Neural cell (in vitro differentiated cells): ENCODE measurements around the gene NPAS2. TPM values are rescaled to one million over a fixed set of nuclear protein-coding genes. Genes with fewer than 3 reads are reported as not detected.

Experiments used
- H2AFZ ChIP-seq: fragments of 200-600, 300-800 bp; sonication (generic), shearing (Covaris generic); 2 replicates; pipeline ENCODE4 v1.6.0; 2014; ENCODE audit warnings: low read depth, mild to moderate bottlenecking, antibody characterized with exemption, low read length, moderate library complexity
- H3F3A ChIP-seq: fragments of 200-600 bp; shearing (Covaris generic); 2 replicates; pipeline ENCODE4 v1.6.1; 2016; ENCODE audit warnings: mild to moderate bottlenecking, moderate library complexity, mixed read lengths, antibody characterized with exemption, low read length; ENCODE audit not compliant: insufficient read depth, poor library complexity, severe bottlenecking
- H3K27ac ChIP-seq: fragments of 200-600, 300-800 bp; sonication (generic), shearing (Covaris generic); 2 replicates; pipeline ENCODE4 v1.5.1; 2014; ENCODE audit warnings: mild to moderate bottlenecking, low read length, moderate library complexity
- H3K27me3 ChIP-seq: fragments of 300-800, 200-600 bp; sonication (generic), shearing (Covaris generic); 2 replicates; pipeline ENCODE4 v1.6.0; 2014; ENCODE audit warnings: mild to moderate bottlenecking, low read depth, low read length, moderate library complexity; ENCODE audit not compliant: insufficient read depth
- H3K36me3 ChIP-seq: fragments of 300-800, 200-600 bp; sonication (generic), shearing (Covaris generic); 2 replicates; pipeline ENCODE4 v1.5.1; 2014; ENCODE audit warnings: mild to moderate bottlenecking, antibody characterized with exemption, low read length, moderate library complexity; ENCODE audit not compliant: insufficient read depth
- H3K4me2 ChIP-seq: fragments of 300-800, 200-600 bp; sonication (generic), shearing (Covaris generic); 2 replicates; pipeline ENCODE4 v1.6.0; 2014; ENCODE audit warnings: mild to moderate bottlenecking, low read length
- H3K4me3 ChIP-seq: fragments of 300-800, 200-600 bp; sonication (generic), shearing (Covaris generic); 2 replicates; pipeline ENCODE4 v1.5.1; 2014; ENCODE audit warnings: mild to moderate bottlenecking, low read length, moderate library complexity
- H3K79me2 ChIP-seq: fragments of 200-600 bp; shearing (Covaris generic); replicated peaks from 2 replicates; pipeline ENCODE4 v1.6.0; 2014; ENCODE audit warnings: mild to moderate bottlenecking, low read length, moderate library complexity; ENCODE audit not compliant: insufficient read depth
- H3K9ac ChIP-seq: fragments of 300-800, 200-600 bp; sonication (generic), shearing (Covaris generic); 2 replicates; pipeline ENCODE4 v1.6.1; 2016; ENCODE audit warnings: mild to moderate bottlenecking, low read length, mixed read lengths
- H3K9me2 ChIP-seq: fragments of 200-600 bp; shearing (Covaris generic); 2 replicates; pipeline ENCODE4 v1.6.1; 2016; ENCODE audit warnings: mild to moderate bottlenecking, low read length, mixed read lengths; ENCODE audit not compliant: insufficient read depth
- H3K9me3 ChIP-seq: fragments of 200-600, 300-800 bp; sonication (generic), shearing (Covaris generic); 2 replicates; pipeline ENCODE4 v1.6.1; 2016; ENCODE audit warnings: mild to moderate bottlenecking, mixed run types, low read length, moderate library complexity, mixed read lengths
- H4K20me1 ChIP-seq: fragments of 200-600 bp; shearing (Covaris generic); 2 replicates; pipeline ENCODE4 v1.6.1; 2016; ENCODE audit warnings: mild to moderate bottlenecking, mixed run types; ENCODE audit not compliant: insufficient read depth
- EP300 ChIP-seq: fragments of 450-650 bp; conservative IDR thresholded peaks from 2 replicates; pipeline ENCODE4 v1.6.1; 2014; ENCODE audit warnings: antibody characterized with exemption, mild to moderate bottlenecking, moderate library complexity; ENCODE audit not compliant: poor library complexity, severe bottlenecking
- EZH2 ChIP-seq: fragments of 200-600, 300-800 bp; shearing (Covaris generic), sonication (generic); IDR thresholded peaks from 2 replicates; pipeline ENCODE4 v1.6.1; 2014; ENCODE audit warnings: antibody characterized with exemption, low read length, borderline replicate concordance, mild to moderate bottlenecking; ENCODE audit not compliant: insufficient read depth, poor library complexity, severe bottlenecking
- MXI1 ChIP-seq: fragments of 450-650 bp; conservative IDR thresholded peaks from 2 replicates; pipeline ENCODE4 v1.6.1; 2014; ENCODE audit warnings: antibody characterized with exemption, mild to moderate bottlenecking; ENCODE audit not compliant: poor library complexity, severe bottlenecking
- POLR2AphosphoS5 ChIP-seq: IDR thresholded peaks from 2 replicates; pipeline ENCODE4 v1.6.1; 2012
- RAD21 ChIP-seq: fragments of 450-650 bp; conservative IDR thresholded peaks from 2 replicates; pipeline ENCODE4 v1.6.1; 2014; ENCODE audit warnings: antibody characterized with exemption, mild to moderate bottlenecking, moderate library complexity
- SMC3 ChIP-seq: fragments of 450-650 bp; conservative IDR thresholded peaks from 2 replicates; pipeline ENCODE4 v1.6.1; 2014; ENCODE audit warnings: antibody characterized with exemption, mild to moderate bottlenecking, moderate library complexity; ENCODE audit not compliant: poor library complexity
- TAF1 ChIP-seq: IDR thresholded peaks from 2 replicates; pipeline ENCODE4 v1.6.1; 2012; ENCODE audit warnings: low read depth
- polyA plus RNA-seq: library from polyadenylated mRNA; depleted of rRNA; stranded (reverse); fragments of >200 nt; gene quantifications from 2 replicates; pipeline ENCODE4 v1.2.3, GENCODE V29; 2014
- TF ChIP-seq, protein P1 (sequence below): fragments of 450-650 bp; IDR thresholded peaks from 2 replicates; pipeline ENCODE4 v1.5.1; 2014; ENCODE audit warnings: antibody characterized with exemption, mild to moderate bottlenecking, moderate library complexity; ENCODE audit not compliant: poor library complexity, severe bottlenecking
- TF ChIP-seq, protein P2 (sequence below): IDR thresholded peaks from 2 replicates; pipeline ENCODE4 v1.6.1; 2012; ENCODE audit warnings: borderline replicate concordance

Gene NPAS2
- polyA plus RNA-seq, 1 donor from 2014 or later: 2.1 TPM

DNA sequence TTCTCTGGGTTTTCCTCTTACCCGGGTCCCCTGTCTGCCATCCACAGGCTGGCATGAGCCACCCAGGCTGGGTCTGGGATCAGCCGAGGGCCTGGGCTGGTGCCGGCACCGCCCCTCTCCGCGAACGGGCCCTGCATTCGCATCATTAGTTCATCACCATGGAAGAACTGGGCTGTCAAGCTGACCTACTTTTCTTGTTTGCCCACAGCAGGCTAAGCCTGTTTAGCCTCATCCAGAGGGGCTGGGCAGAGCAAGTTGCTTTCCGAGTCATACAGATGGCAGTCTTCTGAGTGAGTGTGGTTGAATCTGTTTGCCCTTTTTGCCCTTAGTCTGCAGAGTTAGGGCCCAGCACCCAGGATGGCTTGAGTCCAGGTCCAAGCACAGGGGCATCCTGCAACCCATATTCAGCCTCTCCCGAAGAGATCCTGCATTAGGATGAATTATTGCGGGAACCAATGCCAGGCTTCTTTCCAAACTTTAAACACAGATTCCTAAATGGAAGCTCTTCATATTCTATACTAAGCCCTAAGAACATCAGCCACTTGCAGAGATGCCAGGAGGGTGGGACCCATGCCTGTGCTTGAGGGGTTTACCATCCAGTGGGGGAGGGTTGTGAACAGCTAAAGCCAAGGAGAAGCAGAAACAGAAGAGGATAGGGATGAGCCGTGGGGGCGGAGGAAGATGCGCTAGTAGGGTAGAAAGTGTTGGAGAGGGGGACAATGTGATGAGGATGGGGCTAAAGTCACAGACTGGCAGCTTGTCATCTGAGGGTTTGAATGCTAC, 68.0 kb downstream of the NPAS2 start:
- TF ChIP-seq EP300: no peak
- TF ChIP-seq, protein P1, sequence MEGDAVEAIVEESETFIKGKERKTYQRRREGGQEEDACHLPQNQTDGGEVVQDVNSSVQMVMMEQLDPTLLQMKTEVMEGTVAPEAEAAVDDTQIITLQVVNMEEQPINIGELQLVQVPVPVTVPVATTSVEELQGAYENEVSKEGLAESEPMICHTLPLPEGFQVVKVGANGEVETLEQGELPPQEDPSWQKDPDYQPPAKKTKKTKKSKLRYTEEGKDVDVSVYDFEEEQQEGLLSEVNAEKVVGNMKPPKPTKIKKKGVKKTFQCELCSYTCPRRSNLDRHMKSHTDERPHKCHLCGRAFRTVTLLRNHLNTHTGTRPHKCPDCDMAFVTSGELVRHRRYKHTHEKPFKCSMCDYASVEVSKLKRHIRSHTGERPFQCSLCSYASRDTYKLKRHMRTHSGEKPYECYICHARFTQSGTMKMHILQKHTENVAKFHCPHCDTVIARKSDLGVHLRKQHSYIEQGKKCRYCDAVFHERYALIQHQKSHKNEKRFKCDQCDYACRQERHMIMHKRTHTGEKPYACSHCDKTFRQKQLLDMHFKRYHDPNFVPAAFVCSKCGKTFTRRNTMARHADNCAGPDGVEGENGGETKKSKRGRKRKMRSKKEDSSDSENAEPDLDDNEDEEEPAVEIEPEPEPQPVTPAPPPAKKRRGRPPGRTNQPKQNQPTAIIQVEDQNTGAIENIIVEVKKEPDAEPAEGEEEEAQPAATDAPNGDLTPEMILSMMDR: no peak
- no peak for TF ChIP-seq MXI1
- no peak for TF ChIP-seq POLR2AphosphoS5
- TF ChIP-seq, protein P2, sequence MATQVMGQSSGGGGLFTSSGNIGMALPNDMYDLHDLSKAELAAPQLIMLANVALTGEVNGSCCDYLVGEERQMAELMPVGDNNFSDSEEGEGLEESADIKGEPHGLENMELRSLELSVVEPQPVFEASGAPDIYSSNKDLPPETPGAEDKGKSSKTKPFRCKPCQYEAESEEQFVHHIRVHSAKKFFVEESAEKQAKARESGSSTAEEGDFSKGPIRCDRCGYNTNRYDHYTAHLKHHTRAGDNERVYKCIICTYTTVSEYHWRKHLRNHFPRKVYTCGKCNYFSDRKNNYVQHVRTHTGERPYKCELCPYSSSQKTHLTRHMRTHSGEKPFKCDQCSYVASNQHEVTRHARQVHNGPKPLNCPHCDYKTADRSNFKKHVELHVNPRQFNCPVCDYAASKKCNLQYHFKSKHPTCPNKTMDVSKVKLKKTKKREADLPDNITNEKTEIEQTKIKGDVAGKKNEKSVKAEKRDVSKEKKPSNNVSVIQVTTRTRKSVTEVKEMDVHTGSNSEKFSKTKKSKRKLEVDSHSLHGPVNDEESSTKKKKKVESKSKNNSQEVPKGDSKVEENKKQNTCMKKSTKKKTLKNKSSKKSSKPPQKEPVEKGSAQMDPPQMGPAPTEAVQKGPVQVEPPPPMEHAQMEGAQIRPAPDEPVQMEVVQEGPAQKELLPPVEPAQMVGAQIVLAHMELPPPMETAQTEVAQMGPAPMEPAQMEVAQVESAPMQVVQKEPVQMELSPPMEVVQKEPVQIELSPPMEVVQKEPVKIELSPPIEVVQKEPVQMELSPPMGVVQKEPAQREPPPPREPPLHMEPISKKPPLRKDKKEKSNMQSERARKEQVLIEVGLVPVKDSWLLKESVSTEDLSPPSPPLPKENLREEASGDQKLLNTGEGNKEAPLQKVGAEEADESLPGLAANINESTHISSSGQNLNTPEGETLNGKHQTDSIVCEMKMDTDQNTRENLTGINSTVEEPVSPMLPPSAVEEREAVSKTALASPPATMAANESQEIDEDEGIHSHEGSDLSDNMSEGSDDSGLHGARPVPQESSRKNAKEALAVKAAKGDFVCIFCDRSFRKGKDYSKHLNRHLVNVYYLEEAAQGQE: no peak
- no peak for TF ChIP-seq EZH2
- no peak for TF ChIP-seq SMC3
- TF ChIP-seq TAF1: no peak
- Histone ChIP-seq H2AFZ (no peak overlapping the region), H3K9me2 (no peaks in the 10 kb centered on the region), H3F3A (no peaks in the 10 kb centered on the region), H3K9me3 (no peaks in the 10 kb centered on the region), H3K79me2 (no peaks in the 10 kb centered on the region), H4K20me1 (no peaks in the 10 kb centered on the region), H3K27ac (no peak overlapping the region), H3K9ac (no peak overlapping the region), H3K4me3 (no peak overlapping the region), H3K4me2 (no peak overlapping the region), H3K27me3 (no peaks in the 10 kb centered on the region), H3K36me3 (no peaks in the 10 kb centered on the region)

DNA sequence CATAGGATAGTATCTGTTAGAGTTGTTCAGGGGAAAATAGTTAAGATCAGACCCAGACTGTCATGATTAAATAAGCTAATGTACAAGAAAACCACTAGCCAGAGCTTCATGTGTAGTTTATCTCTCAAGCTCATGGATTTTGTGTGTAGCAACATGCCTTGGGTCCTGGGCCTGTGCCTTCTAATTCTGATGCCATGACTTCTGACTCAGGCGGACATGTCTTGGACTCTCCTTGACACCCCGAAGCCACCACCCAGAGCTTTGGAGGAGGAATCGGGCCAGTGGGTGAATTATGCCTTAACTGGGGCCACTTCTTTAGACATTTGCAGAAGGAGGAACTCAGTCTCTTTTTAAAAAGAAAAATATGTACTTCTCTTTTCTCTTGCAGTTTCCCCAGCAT, 68.7 kb downstream of the NPAS2 start:
- H3K36me3 ChIP-seq: no peaks in the 10 kb centered on the region
- H2AFZ ChIP-seq: no peak overlapping the region
- H4K20me1 ChIP-seq: no peaks in the 10 kb centered on the region
- H3K9me3 ChIP-seq: no peaks in the 10 kb centered on the region
- no peak overlapping the region for H3K4me3 ChIP-seq
- H3K4me2 ChIP-seq: no peak overlapping the region
- no peaks in the 10 kb centered on the region for H3K27me3 ChIP-seq
- H3K9ac ChIP-seq: no peak overlapping the region
- no peaks in the 10 kb centered on the region for H3F3A ChIP-seq
- no peak for TF ChIP-seq POLR2AphosphoS5
- no peak for TF ChIP-seq EP300
- TF ChIP-seq, protein P1: no peak
- no peak for TF ChIP-seq SMC3
- TF ChIP-seq MXI1: no peak
- TF ChIP-seq, protein P2: no peak
- TF ChIP-seq TAF1: no peak
- no peak for TF ChIP-seq RAD21
- TF ChIP-seq EZH2: no peak
- H3K79me2 ChIP-seq: no peaks in the 10 kb centered on the region
- H3K27ac ChIP-seq: no peak overlapping the region
- H3K9me2 ChIP-seq: no peaks in the 10 kb centered on the region
